Neural progenitor cell (in vitro differentiated cells): Measurements from ENCODE around the gene LGALS3BP.

Source experiments
- CTCF ChIP-seq: fragments of 200-600 bp; sonication (generic); IDR thresholded peaks from 2 replicates; pipeline ENCODE4 v1.5.1; 2017; ENCODE audit warnings: antibody characterized with exemption, mild to moderate bottlenecking
- EZH2 ChIP-seq: fragments of 200-600 bp; sonication (generic); IDR thresholded peaks from 2 replicates; pipeline ENCODE4 v1.6.1; 2017; ENCODE audit warnings: antibody characterized with exemption, mild to moderate bottlenecking, moderate library complexity
- EZH2phosphoT487 ChIP-seq: fragments of 200-600 bp; sonication (generic); IDR thresholded peaks from 2 replicates; pipeline ENCODE4 v1.6.1; 2017; ENCODE audit warnings: antibody characterized with exemption

DNA sequence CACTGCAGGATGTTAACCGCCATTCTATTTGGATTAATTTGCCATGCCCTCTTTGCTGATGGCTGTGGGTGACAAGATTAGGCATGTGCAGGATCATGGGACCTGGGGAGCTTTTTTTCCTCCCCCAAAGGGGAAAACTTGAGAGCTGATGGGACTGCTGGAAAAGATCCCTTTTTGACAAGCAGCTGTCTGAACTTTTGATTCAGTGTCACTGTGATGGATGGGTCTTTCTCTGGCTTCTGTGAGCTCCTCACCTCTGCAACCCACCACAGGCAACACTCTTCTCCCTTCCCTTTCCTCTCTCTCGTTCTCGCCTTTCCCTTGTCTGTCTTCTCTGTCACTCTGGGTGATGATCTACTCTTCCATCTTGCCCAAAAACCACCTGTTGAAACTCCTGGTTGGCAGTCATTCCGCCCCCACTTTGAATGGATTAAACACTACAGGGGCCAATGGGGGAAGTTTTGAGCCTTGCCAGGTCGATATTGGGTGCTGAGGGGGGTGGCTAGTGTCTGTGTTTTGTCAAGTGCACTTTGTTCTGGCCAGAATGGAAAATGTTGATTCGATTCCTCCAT, 32.9 kb upstream of the LGALS3BP start:
- TF ChIP-seq CTCF (no peak), EZH2phosphoT487 (no peak), EZH2 (no peak)
